Epithelial cell of esophagus (primary cell): ENCODE results near the gene FOXR2.

Experiments
- DNase-seq: peaks from one replicate; pipeline ENCODE4 v3.0.0; 2010; ENCODE audit warnings: low read depth
- H3K4me3 ChIP-seq: 2 replicates; pipeline ENCODE4 v1.5.1; 2011; ENCODE audit warnings: mild to moderate bottlenecking, low read length, control low read depth
- TF ChIP-seq, protein P1 (sequence below): IDR thresholded peaks from 2 replicates; pipeline ENCODE4 v1.5.1; 2011; ENCODE audit warnings: low read depth, mild to moderate bottlenecking, low read length, control low read depth, inconsistent platforms; ENCODE audit not compliant: insufficient read depth; ENCODE audit errors: missing control alignments

FOXR2 gene

DNA sequence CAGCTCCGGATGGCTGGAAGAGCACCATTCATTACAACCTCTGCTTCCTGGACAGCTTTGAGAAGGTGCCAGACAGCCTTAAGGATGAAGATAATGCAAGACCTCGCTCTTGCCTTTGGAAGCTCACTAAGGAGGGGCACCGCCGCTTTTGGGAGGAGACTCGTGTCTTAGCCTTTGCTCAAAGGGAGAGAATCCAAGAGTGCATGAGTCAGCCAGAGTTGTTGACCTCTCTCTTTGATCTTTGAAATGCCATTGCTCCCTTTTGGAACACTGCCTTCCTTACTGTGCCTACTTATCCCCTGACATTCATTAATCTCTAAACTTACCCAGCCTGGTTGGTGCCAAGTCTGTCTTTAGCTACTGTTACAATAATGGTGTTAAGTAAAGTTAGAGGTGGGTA, 1.2 kb downstream of the FOXR2 start:
- H3K4me3 ChIP-seq: no peak overlapping the region
- no peak for DNase-seq
- TF ChIP-seq, protein P1, sequence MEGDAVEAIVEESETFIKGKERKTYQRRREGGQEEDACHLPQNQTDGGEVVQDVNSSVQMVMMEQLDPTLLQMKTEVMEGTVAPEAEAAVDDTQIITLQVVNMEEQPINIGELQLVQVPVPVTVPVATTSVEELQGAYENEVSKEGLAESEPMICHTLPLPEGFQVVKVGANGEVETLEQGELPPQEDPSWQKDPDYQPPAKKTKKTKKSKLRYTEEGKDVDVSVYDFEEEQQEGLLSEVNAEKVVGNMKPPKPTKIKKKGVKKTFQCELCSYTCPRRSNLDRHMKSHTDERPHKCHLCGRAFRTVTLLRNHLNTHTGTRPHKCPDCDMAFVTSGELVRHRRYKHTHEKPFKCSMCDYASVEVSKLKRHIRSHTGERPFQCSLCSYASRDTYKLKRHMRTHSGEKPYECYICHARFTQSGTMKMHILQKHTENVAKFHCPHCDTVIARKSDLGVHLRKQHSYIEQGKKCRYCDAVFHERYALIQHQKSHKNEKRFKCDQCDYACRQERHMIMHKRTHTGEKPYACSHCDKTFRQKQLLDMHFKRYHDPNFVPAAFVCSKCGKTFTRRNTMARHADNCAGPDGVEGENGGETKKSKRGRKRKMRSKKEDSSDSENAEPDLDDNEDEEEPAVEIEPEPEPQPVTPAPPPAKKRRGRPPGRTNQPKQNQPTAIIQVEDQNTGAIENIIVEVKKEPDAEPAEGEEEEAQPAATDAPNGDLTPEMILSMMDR: no peak

DNA sequence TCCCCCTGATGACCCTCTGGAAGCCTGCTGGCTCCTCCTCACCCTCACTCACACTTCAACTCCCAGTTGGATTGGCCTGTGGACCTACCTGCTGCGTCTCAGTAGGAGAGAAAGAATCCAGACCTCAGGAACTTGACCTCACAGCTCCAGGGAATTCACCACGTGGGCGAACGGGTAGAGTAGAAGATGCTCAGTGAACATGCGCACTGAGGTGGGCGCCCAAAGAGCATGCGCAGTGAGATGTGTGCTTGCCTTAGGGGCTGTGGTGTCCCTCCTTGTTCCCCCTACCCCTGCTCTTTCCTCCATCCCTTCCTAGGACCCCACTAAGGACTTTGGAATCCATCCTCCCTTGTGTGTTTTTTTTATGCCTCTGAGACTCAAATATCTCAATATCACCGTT, 12.9 kb downstream of the FOXR2 start:
- TF ChIP-seq, protein P1: no peak
- H3K4me3 ChIP-seq: no peak overlapping the region
- DNase-seq: no peak

DNA sequence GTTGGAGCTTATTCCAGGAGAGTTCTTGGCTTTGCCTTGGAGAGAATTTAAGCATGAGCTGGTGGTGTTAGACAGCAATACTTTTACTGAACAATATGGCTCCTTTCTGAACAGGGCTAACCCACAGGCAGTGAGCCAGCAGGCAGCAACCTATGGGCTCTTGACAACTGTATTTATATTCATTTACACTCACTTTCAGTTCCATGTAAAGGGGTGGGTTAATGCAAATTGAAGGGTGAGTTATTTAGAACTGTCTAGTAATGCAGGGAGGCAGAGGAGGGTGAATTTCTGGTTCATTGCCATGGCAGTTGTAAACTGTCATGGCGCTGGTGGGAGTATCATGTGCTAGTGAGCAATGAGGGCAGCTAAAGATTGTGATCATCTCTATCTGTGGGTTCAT, 15.7 kb downstream of the FOXR2 start:
- no peak overlapping the region for H3K4me3 ChIP-seq
- TF ChIP-seq, protein P1: no peak
- DNase-seq: no peak

DNA sequence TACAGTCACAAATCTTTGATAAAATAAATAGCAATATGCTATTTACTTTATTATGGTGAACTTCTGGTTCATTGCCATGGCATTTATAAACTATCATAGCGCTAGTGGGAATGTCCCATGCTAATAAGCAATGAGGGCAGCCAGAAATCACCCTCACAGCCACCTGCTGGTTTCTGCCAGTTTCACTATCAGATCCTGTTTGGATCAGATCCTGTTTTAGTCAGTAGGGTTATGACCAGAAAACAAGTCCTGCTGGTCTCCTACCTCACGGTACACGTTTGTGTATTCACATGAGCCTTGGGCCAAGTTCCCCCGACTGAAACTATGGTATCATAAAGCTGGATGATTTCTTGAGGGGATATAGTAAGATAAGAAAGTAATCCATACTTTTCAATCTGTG, 17.7 kb downstream of the FOXR2 start:
- no peak overlapping the region for H3K4me3 ChIP-seq
- DNase-seq: peak; percentile 1
- TF ChIP-seq, protein P1: no peak

DNA sequence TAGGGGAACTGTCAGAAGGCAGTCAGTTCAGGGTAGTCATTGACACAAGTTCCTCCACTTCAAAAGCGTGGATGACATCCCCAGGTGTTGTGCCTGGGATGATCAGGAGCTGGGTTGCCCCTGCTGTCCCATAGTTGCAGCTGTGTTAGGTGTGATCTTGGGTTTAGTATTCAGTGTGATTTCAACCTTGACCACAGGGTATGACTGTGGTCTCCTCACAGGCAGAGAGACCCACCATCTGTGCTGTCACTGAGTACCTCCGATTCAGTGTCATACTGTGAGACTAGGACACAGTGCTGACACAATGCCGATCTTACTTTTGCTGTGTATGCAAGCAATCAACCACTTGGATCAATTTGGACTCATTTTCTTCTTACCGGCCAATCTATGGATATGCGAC, 25.2 kb downstream of the FOXR2 start:
- DNase-seq: no peak
- TF ChIP-seq, protein P1: no peak
- H3K4me3 ChIP-seq: no peak overlapping the region

DNA sequence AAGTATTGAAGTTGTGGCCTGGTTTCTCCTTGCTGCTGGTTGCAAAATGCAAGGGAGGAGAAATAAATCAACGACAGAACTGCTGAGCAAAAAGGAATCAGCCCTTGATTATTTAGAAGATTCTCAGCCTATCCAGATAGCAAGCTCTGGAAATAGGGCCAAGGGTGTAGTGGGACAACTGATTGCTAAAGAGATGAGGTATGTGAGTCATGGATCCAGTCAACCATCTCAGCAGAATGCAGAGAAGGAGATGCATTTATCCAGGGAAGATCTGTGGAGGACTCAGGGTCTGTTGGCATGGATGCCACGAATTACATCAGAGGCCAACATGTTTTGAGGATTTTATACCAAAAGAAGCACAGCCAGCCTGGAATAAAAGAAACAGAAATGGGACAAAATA, 36.7 kb downstream of the FOXR2 start:
- DNase-seq: peak; percentile 3
- TF ChIP-seq, protein P1: no peak
- no peak overlapping the region for H3K4me3 ChIP-seq

DNA sequence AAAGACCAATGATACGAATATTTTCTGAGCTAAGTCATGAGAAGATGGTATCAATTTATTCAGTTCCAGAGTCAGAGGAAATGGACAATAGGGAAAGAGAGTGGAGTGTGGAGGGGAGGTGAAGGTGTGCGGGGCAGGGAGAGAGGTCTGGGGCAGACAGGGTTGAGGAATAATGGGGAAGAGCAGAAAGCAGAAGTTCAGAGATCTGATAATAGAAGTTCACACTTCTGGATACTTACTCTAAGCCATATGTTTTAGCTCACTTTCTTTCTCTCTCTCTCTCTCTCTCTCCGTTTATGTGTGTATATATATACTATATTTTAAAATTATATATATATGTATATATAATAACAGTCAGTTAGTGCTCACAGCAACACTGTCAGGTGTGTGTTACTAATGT, 40.4 kb downstream of the FOXR2 start:
- TF ChIP-seq, protein P1: no peak
- no peak for DNase-seq
- H3K4me3 ChIP-seq: no peak overlapping the region
